HG03521 (cell line): Measurements from ENCODE around the gene PTPRN2.

Experiments
- ATAC-seq: cut with Tn5 transposase; IDR thresholded peaks from one replicate; pipeline ENCODE4 v1.9.1; 2021; ENCODE audit warnings: mild to moderate bottlenecking, moderate library complexity; ENCODE audit not compliant: unreplicated experiment

The PTPRN2 gene

GRCh38 chr7:158447506-158448171 lies 140.0 kb downstream of the PTPRN2 start:
- no peak for ATAC-seq

- ATAC-seq, result no peak
Observed at GRCh38 chr7:158447151-158447505, 140.5 kb downstream of the PTPRN2 start.

- ATAC-seq, result no peak
Observed at GRCh38 chr7:158446706-158447105, 140.9 kb downstream of the PTPRN2 start.

GRCh38 chr7:158446281-158446680 lies 141.3 kb downstream of the PTPRN2 start:
- no peak for ATAC-seq

- no peak for ATAC-seq
Observed at GRCh38 chr7:158445421-158446175, 142.0 kb downstream of the PTPRN2 start.

- ATAC-seq, result no peak
Observed at GRCh38 chr7:158444501-158445420, 142.9 kb downstream of the PTPRN2 start.

- no peak for ATAC-seq
Observed at GRCh38 chr7:158443688-158444483, 143.7 kb downstream of the PTPRN2 start.

- ATAC-seq, result no peak
Observed at GRCh38 chr7:158443014-158443687, 144.5 kb downstream of the PTPRN2 start.

GRCh38 chr7:158442260-158442659 lies 145.4 kb downstream of the PTPRN2 start:
- ATAC-seq, result no peak

GRCh38 chr7:158439035-158439434 lies 148.6 kb downstream of the PTPRN2 start:
- ATAC-seq, result no peak

- ATAC-seq, result no peak
Observed at GRCh38 chr7:158432369-158433341, 155.0 kb downstream of the PTPRN2 start.

GRCh38 chr7:158431941-158432347 lies 155.7 kb downstream of the PTPRN2 start:
- no peak for ATAC-seq

GRCh38 chr7:158431055-158431940 lies 156.3 kb downstream of the PTPRN2 start:
- no peak for ATAC-seq

- no peak for ATAC-seq
Observed at GRCh38 chr7:158430308-158431034, 157.2 kb downstream of the PTPRN2 start.

- ATAC-seq, result no peak
Observed at GRCh38 chr7:158428837-158429753, 158.5 kb downstream of the PTPRN2 start.

GRCh38 chr7:158428131-158428836 lies 159.3 kb downstream of the PTPRN2 start:
- ATAC-seq, result no peak
